Keratinocyte (primary cell): ENCODE data around the gene NHERF2. TPM values are rescaled to one million over a fixed set of nuclear protein-coding genes. Genes with fewer than 3 reads are reported as not detected.

ENCODE experiments used
- DNase-seq: peaks from one replicate; pipeline ENCODE4 v3.0.0-alpha.2; 2011; ENCODE audit warnings: low read depth, missing footprints, low spot score
- FAIRE-seq: peaks from 2 replicates; lab custom pipeline; 2011; peaks lifted over from hg19 to GRCh38; lab: Jason Lieb, UNC
- H2AFZ ChIP-seq: 2 replicates; pipeline ENCODE4 v1.6.0; 2012; ENCODE audit warnings: low read length, control low read depth, inconsistent platforms; ENCODE audit not compliant: control insufficient read depth
- H3K27ac ChIP-seq: 2 replicates; pipeline ENCODE4 v1.5.1; 2011; ENCODE audit warnings: low read length; ENCODE audit not compliant: control insufficient read depth, insufficient read depth
- H3K27me3 ChIP-seq: 3 replicates; pipeline ENCODE4 v1.6.0; 2011; ENCODE audit warnings: low read length; ENCODE audit not compliant: control insufficient read depth, insufficient read depth; ENCODE audit errors: extremely low read depth
- H3K36me3 ChIP-seq, 2 experiments: 2 replicates in 1 of 2; 3 replicates in 1 of 2; pipeline ENCODE4 v1.5.1; 2011; ENCODE audit warnings: low read length in 2 of 2, mild to moderate bottlenecking in 1 of 2; ENCODE audit not compliant: control insufficient read depth in 2 of 2, insufficient read depth in 2 of 2; ENCODE audit errors: extremely low read depth in 1 of 2
- H3K4me1 ChIP-seq: 3 replicates; pipeline ENCODE4 v1.5.1; 2011; ENCODE audit warnings: low read length; ENCODE audit not compliant: control insufficient read depth, insufficient read depth; ENCODE audit errors: extremely low read depth
- H3K4me2 ChIP-seq: 3 replicates; pipeline ENCODE4 v1.6.0; 2011; ENCODE audit warnings: low read depth, low read length; ENCODE audit not compliant: control insufficient read depth, insufficient read depth; ENCODE audit errors: extremely low read depth
- H3K4me3 ChIP-seq, 3 experiments: fragments of 200-600 bp in 1 of 3; sonication (generic) in 1 of 3; 2 replicates in 2 of 3; 3 replicates in 1 of 3; pipeline ENCODE4 v1.5.1; 2011 to 2016; ENCODE audit warnings: low read length in 3 of 3, mild to moderate bottlenecking in 3 of 3, control low read depth in 2 of 3, inconsistent platforms in 1 of 3, low read depth in 1 of 3, mixed read lengths in 1 of 3, mixed run types in 1 of 3, moderate library complexity in 1 of 3; ENCODE audit not compliant: control insufficient read depth in 2 of 3, insufficient read depth in 2 of 3; ENCODE audit errors: extremely low read depth in 1 of 3
- H3K79me2 ChIP-seq: 2 replicates; pipeline ENCODE4 v1.6.0; 2012; ENCODE audit warnings: low read length; ENCODE audit not compliant: control insufficient read depth, insufficient read depth
- H3K9ac ChIP-seq: 3 replicates; pipeline ENCODE4 v1.6.0; 2011; ENCODE audit warnings: low read length; ENCODE audit not compliant: control insufficient read depth, insufficient read depth; ENCODE audit errors: extremely low read depth
- H3K9me1 ChIP-seq: 3 replicates; pipeline ENCODE4 v1.6.0; 2011; ENCODE audit warnings: low read length; ENCODE audit not compliant: control insufficient read depth, insufficient read depth; ENCODE audit errors: extremely low read depth
- H3K9me3 ChIP-seq: 2 replicates; pipeline ENCODE4 v1.5.1; 2012; ENCODE audit warnings: low read depth, low read length; ENCODE audit not compliant: control insufficient read depth
- H4K20me1 ChIP-seq: 3 replicates; pipeline ENCODE4 v1.6.0; 2011; ENCODE audit warnings: low read length; ENCODE audit not compliant: control insufficient read depth, insufficient read depth; ENCODE audit errors: extremely low read depth
- EZH2 ChIP-seq: IDR thresholded peaks from one replicate; pipeline ENCODE4 v1.6.1; 2012; ENCODE audit warnings: inconsistent platforms, mild to moderate bottlenecking, low read length, moderate library complexity
- dilution Hi-C: fragments of 300-500 bp; cut with MboI; formaldehyde crosslinking; loops from one replicate; pipeline ENCODE4 v1.7.0; 2020; ENCODE audit warnings: low sequenced_read_pairs; ENCODE audit not compliant: extremely low pct_ligation_motif_present
- polyA plus RNA-seq, 5 experiments: library from polyadenylated mRNA; depleted of rRNA in 3 of 5; stranded (reverse) in 3 of 5; stranded (forward) in 1 of 5; unstranded in 1 of 5; fragments of >200 nt; gene quantifications; 1 replicate in 1 of 5; 2 replicates in 3 of 5; 3 replicates in 1 of 5; pipeline versions ENCODE4 v1.2.1 to v1.2.3, GENCODE V29; 2011 to 2012; ENCODE audit warnings: missing spikeins in 2 of 5, low read depth in 1 of 5, low replicate concordance in 1 of 5
- TF ChIP-seq, protein P1 (sequence below), 3 experiments: IDR thresholded peaks in 1 of 3; conservative IDR thresholded peaks in 1 of 3; optimal IDR thresholded peaks in 1 of 3; 2 replicates in 2 of 3; 3 replicates in 1 of 3; pipeline versions ENCODE3 to v1.5.1; 2011; ENCODE audit warnings: low read length in 3 of 3, mild to moderate bottlenecking in 3 of 3, moderate library complexity in 2 of 3, control low read depth in 1 of 3, inconsistent platforms in 1 of 3; ENCODE audit not compliant: insufficient read depth in 2 of 3; ENCODE audit errors: extremely low read depth in 1 of 3

The NHERF2 gene
- polyA plus RNA-seq, 1 donor (not counting 4 experiments of a cell fraction or from before 2014, with no cell fraction given) = 5.9 TPM

DNA sequence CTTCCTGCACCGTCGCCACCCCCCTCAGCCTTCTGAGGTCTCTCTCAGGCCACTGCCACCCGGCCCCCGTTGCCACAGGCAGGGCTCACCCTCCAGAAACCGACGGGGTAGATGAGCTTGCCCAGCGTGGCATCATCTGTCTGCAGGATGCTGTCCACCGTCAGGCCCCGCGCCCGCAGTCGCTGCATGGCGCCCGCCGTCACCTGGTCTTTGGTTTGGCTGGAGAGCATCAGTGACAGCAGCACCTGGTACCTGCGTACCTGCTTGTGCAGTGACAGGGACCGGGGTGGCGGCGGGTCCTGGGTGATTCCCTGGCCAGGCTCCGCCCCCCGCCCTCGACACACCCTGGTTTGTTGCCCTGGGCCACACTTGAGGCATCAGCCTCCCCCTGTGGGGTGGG, 17.8 kb downstream of the NHERF2 start:
- H3K4me3 ChIP-seq = no peak overlapping the region

DNA sequence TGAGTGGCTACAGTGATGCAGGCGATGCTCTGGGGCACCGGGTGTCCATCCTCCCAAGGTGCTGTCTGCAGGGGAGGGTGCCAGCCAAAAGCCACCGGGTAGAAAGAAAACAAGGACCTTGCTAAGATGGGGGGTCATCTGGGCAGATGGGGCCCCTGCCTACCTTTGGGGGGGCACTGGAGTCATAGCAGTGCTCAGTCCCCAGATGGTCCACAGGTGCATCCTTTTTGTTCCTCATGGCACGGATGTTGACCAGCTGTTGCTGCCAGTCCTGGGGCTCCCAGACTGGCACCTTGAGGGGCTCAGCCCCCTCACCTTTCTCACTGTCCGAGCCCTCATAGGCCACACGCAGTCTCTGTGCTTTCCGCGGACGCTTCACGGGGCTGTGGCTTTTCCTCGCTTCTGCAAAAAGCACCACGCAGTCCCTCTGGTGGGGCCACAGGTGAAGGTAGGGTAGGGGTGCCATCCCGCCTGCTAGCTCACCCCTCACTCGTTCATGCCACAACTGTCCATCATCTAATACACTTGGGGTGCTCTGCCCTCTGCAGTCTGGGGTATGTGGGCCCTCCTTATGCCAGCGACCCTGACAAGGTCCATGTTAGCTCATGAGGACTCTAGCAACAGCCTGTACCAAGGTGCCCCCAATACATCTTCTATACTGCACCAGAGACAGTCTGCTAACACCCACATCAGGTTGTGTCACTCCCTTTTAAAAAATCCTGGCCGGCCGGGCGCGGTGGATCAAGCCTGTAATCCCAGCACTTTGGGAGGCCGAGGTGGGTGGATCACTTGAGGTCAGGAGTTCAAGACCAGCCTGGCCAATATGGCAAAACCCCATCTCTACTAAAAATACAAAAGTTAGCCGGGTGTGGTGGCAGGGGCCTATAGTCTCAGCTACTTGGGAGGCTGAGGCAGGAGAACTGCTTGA, 19.5 kb downstream of the NHERF2 start:
- no peaks in the 10 kb centered on the region for H3K9me3 ChIP-seq
- peaks cover 12% of the 10 kb centered on the region for H3K79me2 ChIP-seq
- H3K9ac ChIP-seq = no peak overlapping the region
- H3K4me1 ChIP-seq = peaks cover 12% of the 10 kb centered on the region
- no peaks in the 10 kb centered on the region for H4K20me1 ChIP-seq
- H3K36me3 ChIP-seq = peaks cover 0 to 1% of the 10 kb centered on the region in 2 experiments
- dilution Hi-C loops = no loop called here
- H3K4me3 ChIP-seq = no peak overlapping the region
- no peaks in the 10 kb centered on the region for H3K27me3 ChIP-seq
- no peak for DNase-seq
- no peak overlapping the region for H2AFZ ChIP-seq
- H3K9me1 ChIP-seq = no peaks in the 10 kb centered on the region
- TF ChIP-seq EZH2 = no peak
- TF ChIP-seq, protein P1, sequence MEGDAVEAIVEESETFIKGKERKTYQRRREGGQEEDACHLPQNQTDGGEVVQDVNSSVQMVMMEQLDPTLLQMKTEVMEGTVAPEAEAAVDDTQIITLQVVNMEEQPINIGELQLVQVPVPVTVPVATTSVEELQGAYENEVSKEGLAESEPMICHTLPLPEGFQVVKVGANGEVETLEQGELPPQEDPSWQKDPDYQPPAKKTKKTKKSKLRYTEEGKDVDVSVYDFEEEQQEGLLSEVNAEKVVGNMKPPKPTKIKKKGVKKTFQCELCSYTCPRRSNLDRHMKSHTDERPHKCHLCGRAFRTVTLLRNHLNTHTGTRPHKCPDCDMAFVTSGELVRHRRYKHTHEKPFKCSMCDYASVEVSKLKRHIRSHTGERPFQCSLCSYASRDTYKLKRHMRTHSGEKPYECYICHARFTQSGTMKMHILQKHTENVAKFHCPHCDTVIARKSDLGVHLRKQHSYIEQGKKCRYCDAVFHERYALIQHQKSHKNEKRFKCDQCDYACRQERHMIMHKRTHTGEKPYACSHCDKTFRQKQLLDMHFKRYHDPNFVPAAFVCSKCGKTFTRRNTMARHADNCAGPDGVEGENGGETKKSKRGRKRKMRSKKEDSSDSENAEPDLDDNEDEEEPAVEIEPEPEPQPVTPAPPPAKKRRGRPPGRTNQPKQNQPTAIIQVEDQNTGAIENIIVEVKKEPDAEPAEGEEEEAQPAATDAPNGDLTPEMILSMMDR (optimal IDR thresholded peaks at IDR 0.05 in 1 of 3, IDR thresholded peaks at IDR 0.05 in 1 of 3, conservative IDR thresholded peaks at IDR 0.05 in 1 of 3; ENCODE audit: extremely low read depth in 1 of 3, insufficient read depth in 2 of 3, low read length in 3 of 3) = no peak
- no peak overlapping the region for H3K27ac ChIP-seq
- peak overlapping the region; percentile 96 for H3K4me2 ChIP-seq
- FAIRE-seq = no peak

More for the DNA sequence above, 17.8 kb downstream of the NHERF2 start:
- DNase-seq = no peak
- Histone ChIP-seq H3K36me3 (no peaks in the 10 kb centered on the region), H3K9me3 (no peaks in the 10 kb centered on the region), H3K4me2 (no peak overlapping the region), H4K20me1 (no peaks in the 10 kb centered on the region), H3K27me3 (no peaks in the 10 kb centered on the region), H3K27ac (no peak overlapping the region), H3K9me1 (no peaks in the 10 kb centered on the region), H3K9ac (no peak overlapping the region), H3K79me2 (peaks cover 12% of the 10 kb centered on the region), H3K4me1 (peaks cover 12% of the 10 kb centered on the region), H2AFZ (no peak overlapping the region)
- dilution Hi-C loops = no loop called here
- no peak for FAIRE-seq
- TF ChIP-seq, protein P1 (optimal IDR thresholded peaks at IDR 0.05 in 1 of 3, IDR thresholded peaks at IDR 0.05 in 1 of 3, conservative IDR thresholded peaks at IDR 0.05 in 1 of 3; ENCODE audit: extremely low read depth in 1 of 3, insufficient read depth in 2 of 3, low read length in 3 of 3) = no peak
- TF ChIP-seq EZH2 = no peak
